Kidney (tissue), 14 donors: ENCODE results near the gene ASCC3. TPM values are rescaled to one million over a fixed set of nuclear protein-coding genes. Genes with fewer than 3 reads are reported as not detected.
"Not testable (repeated sequence)": the region's sequence is repeated elsewhere in the genome, so short reads cannot be mapped to it uniquely, and the experiment has no call there.

Experiments
- DNase-seq, 5 donors: peaks; one replicate each; pipeline ENCODE4 v3.0.0-alpha.2; 2013 to 2020
- FAIRE-seq: peaks from 2 replicates; lab custom pipeline; 2012; peaks lifted over from hg19 to GRCh38; lab: Jason Lieb, UNC
- H3K27ac ChIP-seq, 2 donors: one replicate each; pipeline ENCODE4 v1.7.0; 2013; ENCODE audit warnings: low read depth in 2 of 2, low read length in 2 of 2, inconsistent platforms in 1 of 2
- H3K27me3 ChIP-seq: one replicate; pipeline ENCODE4 v1.7.1; 2013; ENCODE audit warnings: low read length, inconsistent platforms; ENCODE audit not compliant: control insufficient read depth, insufficient read depth
- H3K36me3 ChIP-seq, 3 donors: one replicate each; pipeline versions ENCODE4 v1.7.0 to v1.7.1; 2013; ENCODE audit warnings: low read length in 3 of 3, control low read depth in 1 of 3, inconsistent platforms in 1 of 3; ENCODE audit not compliant: insufficient read depth in 3 of 3, control insufficient read depth in 2 of 3
- H3K4me1 ChIP-seq, 3 donors: one replicate each; pipeline versions ENCODE4 v1.7.0 to v1.7.1; 2013; ENCODE audit warnings: low read length in 3 of 3, inconsistent platforms in 1 of 3, low read depth in 1 of 3; ENCODE audit not compliant: control insufficient read depth in 2 of 3, insufficient read depth in 2 of 3
- H3K4me3 ChIP-seq, 3 donors: one replicate each; pipeline versions ENCODE4 v1.7.0 to v1.8.1; 2013; ENCODE audit warnings: low read length in 3 of 3, control low read depth in 1 of 3, inconsistent platforms in 1 of 3
- H3K9ac ChIP-seq, 3 donors: one replicate each; pipeline versions ENCODE4 v1.7.0 to v1.7.1; 2013; ENCODE audit warnings: low read length in 3 of 3, control low read depth in 1 of 3, inconsistent platforms in 1 of 3
- H3K9me3 ChIP-seq, 3 donors: one replicate each; pipeline versions ENCODE4 v1.7.0 to v1.7.1; 2013; ENCODE audit warnings: low read length in 3 of 3, control low read depth in 1 of 3, inconsistent platforms in 1 of 3; ENCODE audit not compliant: control insufficient read depth in 2 of 3, insufficient read depth in 1 of 3
- CTCF ChIP-seq: IDR thresholded peaks from 3 replicates; pipeline ENCODE4 v1.5.1; 2012; ENCODE audit warnings: mild to moderate bottlenecking, moderate library complexity, borderline replicate concordance; ENCODE audit not compliant: insufficient read depth; ENCODE audit errors: extremely low read depth
- intact Hi-C: fragments of 100-400 bp; cut with DNase I; formaldehyde crosslinking; loops from one replicate; pipeline ENCODE4 v1.11.1; 2022
- polyA plus RNA-seq: library from polyadenylated mRNA; stranded (reverse); fragments of 350-450 nt; fragmentation: Illumina TruSeq; extraction: RNeasy Lipid Tissue Mini Kit (QIAGEN cat#74804); gene quantifications from one replicate; pipeline ENCODE4 v1.2.3, GENCODE V29; 2014; ENCODE audit warnings: low read depth, low replicate concordance; ENCODE audit not compliant: insufficient read depth
- total RNA-seq: library from RNA; stranded (reverse); fragmentation: NEBNext Ultra II Directional; extraction: Animal tissue kit (Norgen Biotek cat#: 25700); gene quantifications from one replicate; pipeline ENCODE4 v1.2.1, GENCODE V29; 2021
- donor health status: control.
- donor health status: control.
- donor health status: control.
- donor health status: control.
- donor health status: control.
- donor health status: DM: yes; HTN: yes; CAD: no.
- donor health status: Normal renal cell carcinoma (clear cell type).

Gene ASCC3
- total and polyA plus RNA-seq, 2 donors from 2014 or later: 7.7 to 31.7 TPM

- FAIRE-seq: no peak
These were observed 47.1 kb downstream of the ASCC3 start for GRCh38 chr6:100833972-100834574.

GRCh38 chr6:100829077-100829595 lies 52.0 kb downstream of the ASCC3 start:
- DNase-seq: peak in 1 of 5 donors; percentile 61
- intact Hi-C loops, FAIRE-seq: not testable (repeated sequence)

More at GRCh38 chr6:100833972-100834574, 47.1 kb downstream of the ASCC3 start:
- Histone ChIP-seq H3K36me3 (no peaks in the 10 kb centered on the region), H3K27me3 (no peaks in the 10 kb centered on the region), H3K4me1 (no peaks in the 10 kb centered on the region), H3K27ac (no peak overlapping the region), H3K9me3 (peaks cover 0 to 4% (median 0%) of the 10 kb centered on the region in 3 donors), H3K9ac (no peak overlapping the region), H3K4me3 (no peak overlapping the region)
- TF ChIP-seq CTCF: no peak
- no peak for DNase-seq
- intact Hi-C loops: no loop called here

GRCh38 chr6:100823041-100823440 lies 58.1 kb downstream of the ASCC3 start:
- no peaks in the 10 kb centered on the region for H3K36me3 ChIP-seq
- no peaks in the 10 kb centered on the region for H3K27me3 ChIP-seq
- H3K9me3 ChIP-seq: no peaks in the 10 kb centered on the region
- H3K4me3 ChIP-seq: no peak overlapping the region
- H3K9ac ChIP-seq: no peak overlapping the region
- H3K4me1 ChIP-seq: no peaks in the 10 kb centered on the region
- H3K27ac ChIP-seq: no peak overlapping the region
- FAIRE-seq: no peak
- DNase-seq: no peak
- intact Hi-C loops: no loop called here
- no peak for TF ChIP-seq CTCF

More at GRCh38 chr6:100829077-100829595, 52.0 kb downstream of the ASCC3 start:
- not testable (repeated sequence) for H3K9ac ChIP-seq, H3K27ac ChIP-seq, H3K4me3 ChIP-seq, H3K36me3 ChIP-seq, H3K4me1 ChIP-seq, H3K9me3 ChIP-seq, H3K27me3 ChIP-seq

- H3K9ac ChIP-seq: no peak overlapping the region
- H3K27ac ChIP-seq: no peak overlapping the region
- intact Hi-C loops: no loop called here
- DNase-seq: no peak
- no peak for TF ChIP-seq CTCF
- H3K9me3 ChIP-seq: no peaks in the 10 kb centered on the region
- no peaks in the 10 kb centered on the region for H3K36me3 ChIP-seq
- no peaks in the 10 kb centered on the region for H3K4me1 ChIP-seq
- H3K4me3 ChIP-seq: no peak overlapping the region
- no peaks in the 10 kb centered on the region for H3K27me3 ChIP-seq
- FAIRE-seq: no peak
These were observed 63.1 kb downstream of the ASCC3 start for GRCh38 chr6:100818066-100818465.
